ENCODE data around the gene KCP. TPM values are rescaled to one million over a fixed set of nuclear protein-coding genes. Genes with fewer than 3 reads are reported as not detected.

The KCP gene
- total RNA-seq, 4 donors from 2014 or later = 0.18 to 3.5 TPM; not detected in 2

GRCh38 chr7:128938544-128939074, 28.1 kb upstream of the KCP start:
- intact Hi-C loops (cut with DNase I; ENCODE audit: low total_unique reads) = no loop called here
- H3K4me3 ChIP-seq = peak overlapping the region; percentile 21 to 31
- no peak for TF ChIP-seq POLR2A (IDR thresholded peaks at IDR 0.05)
- TF ChIP-seq CTCF (IDR thresholded peaks at IDR 0.05) = no peak
- no peaks in the 10 kb centered on the region for H3K36me3 ChIP-seq
- no peak for DNase-seq
- H3K9me3 ChIP-seq = no peaks in the 10 kb centered on the region
- peaks cover 0 to 11% of the 10 kb centered on the region in 2 donors for H3K4me1 ChIP-seq
- H3K27ac ChIP-seq = no peak overlapping the region
- H3K27me3 ChIP-seq = no peaks in the 10 kb centered on the region

GRCh38 chr7:128937647-128938543, 27.4 kb upstream of the KCP start, which contains the start of gene IRF5:
TSS of gene IRF5 (plus strand) at chr7:128937927. CDS start at chr7:128942082, 4,155 bp downstream.
- Histone ChIP-seq H3K9me3 (no peaks in the 10 kb centered on the region), H3K4me1 (peaks cover 0 to 11% of the 10 kb centered on the region in 2 donors), H3K4me3 (peak within 1 kb of the TSS; percentile 21 to 31), H3K27ac (no peak within 1 kb of the TSS), H3K27me3 (no peaks in the 10 kb centered on the region), H3K36me3 (no peaks in the 10 kb centered on the region)
- no peak for DNase-seq
- intact Hi-C loops (cut with DNase I; ENCODE audit: low total_unique reads) = no loop called here
- TF ChIP-seq CTCF (IDR thresholded peaks at IDR 0.05) = no peak
- TF ChIP-seq POLR2A (IDR thresholded peaks at IDR 0.05) = no peak

- no peak overlapping the region for H3K4me3 ChIP-seq
- no peak for DNase-seq
- no peak overlapping the region for H3K27ac ChIP-seq
- no peaks in the 10 kb centered on the region for H3K9me3 ChIP-seq
- no peaks in the 10 kb centered on the region for H3K27me3 ChIP-seq
- TF ChIP-seq CTCF (IDR thresholded peaks at IDR 0.05) = no peak
- no peak for TF ChIP-seq POLR2A (IDR thresholded peaks at IDR 0.05)
- H3K36me3 ChIP-seq = no peaks in the 10 kb centered on the region
- intact Hi-C loops (cut with DNase I; ENCODE audit: low total_unique reads) = no loop called here
- H3K4me1 ChIP-seq = peaks cover 0 to 11% of the 10 kb centered on the region in 2 donors
These were observed 26.8 kb upstream of the KCP start for GRCh38 chr7:128937271-128937646.

- H3K4me3 ChIP-seq = no peak overlapping the region
- no peaks in the 10 kb centered on the region for H3K9me3 ChIP-seq
- H3K36me3 ChIP-seq = no peaks in the 10 kb centered on the region
- H3K27ac ChIP-seq = no peak overlapping the region
- intact Hi-C loops (cut with DNase I; ENCODE audit: low total_unique reads) = no loop called here
- TF ChIP-seq CTCF (IDR thresholded peaks at IDR 0.05) (no peak), POLR2A (IDR thresholded peaks at IDR 0.05) (no peak)
- peaks cover 0 to 11% of the 10 kb centered on the region in 2 donors for H3K4me1 ChIP-seq
- no peaks in the 10 kb centered on the region for H3K27me3 ChIP-seq
- no peak for DNase-seq
These were observed 26.3 kb upstream of the KCP start for GRCh38 chr7:128936798-128937197.

GRCh38 chr7:128935342-128935730, 24.8 kb upstream of the KCP start:
- Histone ChIP-seq H3K27me3 (no peaks in the 10 kb centered on the region), H3K4me3 (no peak overlapping the region), H3K27ac (no peak overlapping the region), H3K4me1 (peaks cover 0 to 11% of the 10 kb centered on the region in 2 donors), H3K9me3 (no peaks in the 10 kb centered on the region), H3K36me3 (no peaks in the 10 kb centered on the region)
- no peak for DNase-seq
- intact Hi-C loops (cut with DNase I; ENCODE audit: low total_unique reads) = no loop called here
- TF ChIP-seq POLR2A (IDR thresholded peaks at IDR 0.05) (no peak), CTCF (IDR thresholded peaks at IDR 0.05) (no peak)

Data from uterus (tissue), 4 donors.